ENCODE measurements around the gene AP3B1.

Gene AP3B1

GRCh38 chr5:78294248-78295034 is at the start of gene AP3B1:
AP3B1 (minus strand) TSS chr5:78294698; CDS start chr5:78294579, 119 bp downstream.
- DNase-seq, result peak; percentile 98

GRCh38 chr5:78341440-78341839 is 46.9 kb upstream of the AP3B1 start:
- DNase-seq, result no peak

- no peak for DNase-seq
Observed at GRCh38 chr5:78339617-78340436, 45.3 kb upstream of the AP3B1 start.

GRCh38 chr5:78336698-78337097 is 42.2 kb upstream of the AP3B1 start:
- no peak for DNase-seq

- DNase-seq, result no peak
Observed at GRCh38 chr5:78335976-78336375, 41.5 kb upstream of the AP3B1 start.

GRCh38 chr5:78334811-78335210 is 40.3 kb upstream of the AP3B1 start:
- DNase-seq, result no peak

GRCh38 chr5:78331523-78332080 is 37.1 kb upstream of the AP3B1 start:
- DNase-seq, result no peak

GRCh38 chr5:78328585-78329173 is 34.2 kb upstream of the AP3B1 start:
- DNase-seq, result no peak

- DNase-seq, result no peak
Observed at GRCh38 chr5:78327761-78328510, 33.4 kb upstream of the AP3B1 start.

GRCh38 chr5:78326930-78327329 is 32.4 kb upstream of the AP3B1 start:
- DNase-seq, result no peak

- DNase-seq, result no peak
Observed at GRCh38 chr5:78323241-78323640, 28.7 kb upstream of the AP3B1 start.

GRCh38 chr5:78320401-78320800 is 25.9 kb upstream of the AP3B1 start:
- no peak for DNase-seq

- DNase-seq, result no peak
Observed at GRCh38 chr5:78318337-78318736, 23.8 kb upstream of the AP3B1 start.

- no peak for DNase-seq
Observed at GRCh38 chr5:78317515-78317914, 23.0 kb upstream of the AP3B1 start.

- DNase-seq, result no peak
Observed at GRCh38 chr5:78308703-78309102, 14.2 kb upstream of the AP3B1 start.

- peak; percentile 18 for DNase-seq
Observed at GRCh38 chr5:78300464-78301045, 6.1 kb upstream of the AP3B1 start.

GRCh38 chr5:78295035-78295961 is 800 bp upstream of the AP3B1 start:
- DNase-seq, result peak; percentile 37

GRCh38 chr5:78293851-78294247 is 649 bp downstream of the AP3B1 start:
- no peak for DNase-seq

GRCh38 chr5:78291687-78292086 is 2.8 kb downstream of the AP3B1 start:
- no peak for DNase-seq

GRCh38 chr5:78289911-78290310 is 4.6 kb downstream of the AP3B1 start:
- no peak for DNase-seq

GRCh38 chr5:78288246-78288645 is 6.3 kb downstream of the AP3B1 start:
- DNase-seq, result no peak
